ENCODE results near the gene LY6G5C. TPM values are rescaled to one million over a fixed set of nuclear protein-coding genes. Genes with fewer than 3 reads are reported as not detected.
A peak's percentile ranks its signal among the peaks of the same experiment; 100 is the strongest.

LY6G5C gene
- total RNA-seq, 1 donor from 2014 or later = 2.7 TPM

DNA sequence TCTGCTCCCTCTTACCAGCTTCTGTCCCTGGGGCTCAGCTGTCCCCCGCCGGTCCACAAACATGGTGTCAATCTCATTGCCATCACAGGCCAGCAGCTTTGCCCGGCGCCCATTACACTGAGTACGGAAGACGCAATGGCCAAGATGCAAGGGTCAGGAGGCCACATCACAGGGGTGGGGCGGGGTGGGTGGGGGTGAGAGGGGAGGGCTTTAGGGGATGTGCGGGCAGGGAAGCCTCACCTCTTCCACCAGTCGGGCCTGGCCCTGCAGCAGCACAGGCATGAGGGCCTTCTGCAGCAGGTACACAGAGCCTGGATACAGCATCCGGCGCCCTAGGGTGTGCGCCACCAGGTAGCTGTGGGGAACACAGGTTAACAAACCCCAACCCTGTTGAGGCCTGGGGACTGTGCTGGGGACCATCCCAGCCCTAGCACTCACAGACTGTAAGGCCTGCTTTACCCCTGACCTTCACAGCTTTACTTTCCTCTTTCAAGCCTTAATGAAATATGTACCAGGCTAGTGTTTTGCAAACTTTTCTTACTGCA is 10.8 kb upstream of the LY6G5C start:
- no peak for DNase-seq (ENCODE audit: low read depth)

DNA sequence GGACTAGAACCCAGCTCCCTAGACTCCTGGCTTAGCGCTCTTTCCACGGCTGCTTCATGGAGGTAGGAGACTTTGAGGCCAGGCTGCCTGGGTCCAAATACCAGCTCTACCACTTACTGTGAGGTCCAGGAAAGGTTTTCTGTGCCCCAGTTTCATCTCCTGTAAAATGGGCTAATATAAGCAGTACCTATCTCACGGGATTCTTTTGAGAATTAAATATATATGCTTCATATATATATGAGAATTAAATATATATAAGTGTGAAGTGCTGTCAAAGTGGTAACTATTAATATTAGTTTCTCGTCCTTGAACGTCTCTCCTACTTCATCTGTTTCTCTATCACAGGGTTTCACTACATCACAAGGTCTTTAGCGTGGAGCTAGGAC is 10.2 kb upstream of the LY6G5C start:
- no peak for DNase-seq (ENCODE audit: low read depth)

- no peak for DNase-seq (ENCODE audit: low read depth)
Measured at GRCh38 chr6:31690231-31691077, 9.6 kb upstream of the LY6G5C start.

GRCh38 chr6:31689249-31690110 is 8.6 kb upstream of the LY6G5C start:
- DNase-seq (ENCODE audit: low read depth) = peak; percentile 7

- DNase-seq (ENCODE audit: low read depth) = peak; percentile 16
Measured at GRCh38 chr6:31687860-31688693, 7.2 kb upstream of the LY6G5C start.

- DNase-seq (ENCODE audit: low read depth) = peak; percentile 70
Measured at GRCh38 chr6:31687321-31687720, 6.5 kb upstream of the LY6G5C start.

- no peak for DNase-seq (ENCODE audit: low read depth)
Measured at GRCh38 chr6:31686483-31686882, 5.6 kb upstream of the LY6G5C start.

GRCh38 chr6:31683591-31683990 is 2.7 kb upstream of the LY6G5C start:
- no peak for DNase-seq (ENCODE audit: low read depth)

- peak; percentile 45 for DNase-seq (ENCODE audit: low read depth)
Measured at GRCh38 chr6:31681135-31681671, 336 bp upstream of the LY6G5C start.

DNA sequence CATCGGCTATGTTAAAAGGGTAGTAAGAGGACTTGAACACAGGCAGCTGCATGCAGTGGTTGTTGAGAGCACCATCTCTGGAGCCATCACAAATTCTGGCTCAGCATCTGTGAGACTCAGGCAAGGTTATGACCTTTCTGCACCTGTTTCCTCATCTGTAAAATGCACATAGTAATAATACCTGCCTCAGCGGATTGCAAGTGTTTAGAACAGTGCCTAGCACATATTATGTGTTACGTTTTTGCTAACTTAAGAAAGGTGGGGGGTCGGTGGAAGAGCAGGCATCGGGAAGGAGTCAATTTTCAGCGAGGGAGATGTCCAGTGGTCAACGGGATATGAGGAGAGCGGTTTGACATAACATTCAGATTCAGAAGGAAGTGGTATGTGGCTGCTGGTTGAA is 2.9 kb downstream of the LY6G5C start:
- DNase-seq (ENCODE audit: low read depth) = no peak

- DNase-seq (ENCODE audit: low read depth) = no peak
Measured at GRCh38 chr6:31676904-31677303, 4.0 kb downstream of the LY6G5C start.

- no peak for DNase-seq (ENCODE audit: low read depth)
Measured at GRCh38 chr6:31676322-31676903, 4.5 kb downstream of the LY6G5C start.

DNA sequence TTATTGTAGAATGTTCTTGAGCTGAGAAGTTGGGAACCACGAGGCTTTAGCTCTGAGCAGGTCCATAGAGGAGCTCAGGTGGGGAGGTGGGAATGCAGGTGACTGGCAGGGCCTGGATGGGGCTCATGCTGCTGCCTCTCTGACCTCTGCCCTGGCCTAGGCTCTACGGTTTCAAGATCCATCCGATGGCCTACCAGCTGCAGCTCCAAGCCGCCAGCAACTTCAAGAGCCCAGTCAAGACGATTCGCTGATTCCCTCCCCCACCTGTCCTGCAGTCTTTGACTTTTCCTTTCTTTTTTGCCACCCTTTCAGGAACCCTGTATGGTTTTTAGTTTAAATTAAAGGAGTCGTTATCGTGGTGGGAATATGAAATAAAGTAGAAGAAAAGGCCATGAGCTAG is 11.2 kb downstream of the LY6G5C start, which contains the start of gene LY6G5B:
Gene LY6G5B (plus strand): TSS at position 301 of the 400 bp plus-strand sequence. CDS start 975 bp downstream, outside the sequence.
- DNase-seq (ENCODE audit: low read depth) = no peak

DNA sequence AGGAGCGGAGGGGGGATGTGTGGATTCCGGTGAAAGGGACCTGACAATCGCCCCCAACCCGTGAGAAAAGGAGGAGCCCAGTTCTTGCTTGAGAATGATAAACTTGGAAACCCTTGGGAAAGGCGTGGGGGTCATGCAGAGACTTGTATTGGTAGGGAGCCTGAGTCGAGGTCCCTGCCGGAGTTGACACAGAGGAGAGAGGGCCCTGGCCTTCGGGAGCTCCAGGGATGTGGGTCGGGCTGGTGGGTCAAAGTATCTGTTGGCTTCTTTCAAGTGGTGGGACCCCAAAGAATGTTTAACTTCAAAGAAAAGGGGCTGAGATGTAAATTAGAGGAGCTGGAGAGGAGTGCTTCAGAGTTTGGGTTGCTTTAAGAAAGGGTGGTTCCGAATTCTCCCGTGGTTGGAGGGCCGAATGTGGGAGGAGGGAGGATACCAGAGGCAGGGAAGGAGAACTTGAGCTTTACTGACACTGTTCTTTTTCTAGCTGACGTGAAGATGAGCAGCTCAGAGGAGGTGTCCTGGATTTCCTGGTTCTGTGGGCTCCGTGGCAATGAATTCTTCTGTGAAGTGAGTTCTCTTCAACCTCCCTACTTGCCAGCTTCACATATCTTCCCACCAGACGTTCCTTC is 14.4 kb downstream of the LY6G5C start:
- no peak for DNase-seq (ENCODE audit: low read depth)

GRCh38 chr6:31665501-31666336 is 15.1 kb downstream of the LY6G5C start, which contains the start of gene CSNK2B:
TSS of gene CSNK2B (plus strand) at chr6:31666080. CDS start at chr6:31666832, 752 bp downstream.
- peak; percentile 98 for DNase-seq (ENCODE audit: low read depth)

DNA sequence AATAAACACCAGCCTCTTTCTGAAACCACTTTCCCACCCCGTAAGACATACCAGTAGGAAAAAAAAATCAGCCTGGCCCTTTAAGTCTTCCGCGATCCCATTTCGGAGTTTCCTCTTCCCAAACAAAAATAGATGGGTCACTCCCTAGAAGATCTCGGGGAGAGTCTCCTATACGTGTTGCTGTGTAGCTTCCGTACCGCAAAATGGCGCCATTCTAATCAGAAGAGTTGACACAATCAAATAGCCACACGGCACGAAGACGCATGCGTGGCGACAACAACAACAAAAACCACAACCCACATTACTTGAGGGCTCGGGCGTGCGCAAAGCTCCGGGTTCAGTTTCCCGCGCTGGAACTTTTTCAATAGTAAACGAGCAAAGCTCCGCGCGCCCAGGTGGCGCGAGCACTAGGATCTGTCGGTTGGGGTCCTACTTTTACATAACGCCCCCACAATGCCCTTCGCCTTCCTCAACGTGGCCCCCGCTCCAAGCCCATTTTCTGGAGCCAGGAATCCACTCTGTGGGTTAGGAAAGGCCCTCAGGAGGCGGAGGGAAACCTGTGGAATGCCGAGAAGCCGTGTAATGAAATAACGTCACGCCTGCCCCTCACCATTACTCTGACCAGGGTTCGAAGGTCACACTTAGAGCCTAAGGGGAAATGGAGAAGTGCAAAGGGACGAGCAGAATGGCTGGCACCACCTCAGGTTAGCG is 15.9 kb downstream of the LY6G5C start, which contains the start of gene GPANK1:
Gene GPANK1 (minus strand): TSS at position 208 of the 711 bp plus-strand sequence. CDS start 519 bp downstream, outside the sequence.
- DNase-seq (ENCODE audit: low read depth) = peak; percentile 98

DNA sequence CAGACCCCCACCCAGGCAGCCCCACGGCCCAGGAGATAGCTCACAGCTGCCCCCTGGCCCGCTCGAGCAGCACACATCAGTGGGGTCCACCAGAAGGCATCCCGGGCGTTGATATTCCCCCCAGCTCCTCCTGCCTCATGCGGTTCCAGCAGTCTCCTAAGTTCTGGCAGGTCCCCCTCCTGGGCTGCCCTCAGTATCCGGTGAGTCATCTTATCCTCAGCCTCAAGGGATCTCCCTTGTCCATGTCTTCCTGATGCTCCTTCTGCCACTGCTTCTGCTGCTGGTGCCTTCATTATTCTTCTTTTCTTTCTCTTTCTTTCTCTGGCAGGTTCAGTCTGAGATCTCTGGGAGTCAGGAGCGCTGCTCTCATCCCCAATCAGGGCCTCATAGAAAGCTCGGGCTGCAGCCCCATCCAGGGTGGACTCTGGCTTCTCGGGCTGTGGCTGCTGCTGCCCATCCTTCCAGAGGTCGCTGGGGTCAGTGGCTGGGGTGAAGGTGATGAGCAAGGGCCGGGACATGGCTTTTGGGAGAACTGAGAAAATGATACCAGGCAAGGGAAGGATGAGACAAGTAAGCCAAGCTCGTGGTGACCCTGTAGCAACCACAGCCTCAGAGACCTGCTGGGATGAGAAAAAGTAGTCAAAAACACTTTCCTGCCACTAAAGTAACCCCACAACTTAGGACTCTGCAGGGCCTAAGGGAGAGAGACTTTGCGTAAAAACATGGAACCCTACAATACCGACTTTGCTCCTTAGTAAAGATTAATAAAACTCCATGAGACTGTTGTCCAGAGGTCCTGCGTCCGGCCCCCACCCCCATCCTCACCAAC is 16.7 kb downstream of the LY6G5C start:
- DNase-seq (ENCODE audit: low read depth) = peak; percentile 75

Measured in myocyte (in vitro differentiated cells).